Fibroblast of villous mesenchyme (primary cell): ENCODE results near the gene CCDC112. TPM values are rescaled to one million over a fixed set of nuclear protein-coding genes. Genes with fewer than 3 reads are reported as not detected.

ENCODE experiments used
- DNase-seq: peaks from one replicate; pipeline ENCODE4 v3.0.0-alpha.2; 2010; ENCODE audit warnings: low read depth
- H3K4me3 ChIP-seq: 2 replicates; pipeline ENCODE4 v1.5.1; 2011; ENCODE audit warnings: low read depth, mild to moderate bottlenecking, low read length
- CTCF ChIP-seq: IDR thresholded peaks from 2 replicates; pipeline ENCODE4 v1.5.1; 2012; ENCODE audit warnings: low read depth, mild to moderate bottlenecking, low read length; ENCODE audit not compliant: insufficient read depth
- total RNA-seq: library from RNA; depleted of rRNA; stranded (reverse); fragments of >200 nt; gene quantifications from 2 replicates; pipeline ENCODE4 v1.2.3, GENCODE V29; 2012

Gene CCDC112
- total RNA-seq, 1 donor: 5.2 TPM

- H3K4me3 ChIP-seq: no peak overlapping the region
- DNase-seq: no peak
- no peak for TF ChIP-seq CTCF
Observed at GRCh38 chr5:115317736-115318135, 21.3 kb upstream of the CCDC112 start.

DNA sequence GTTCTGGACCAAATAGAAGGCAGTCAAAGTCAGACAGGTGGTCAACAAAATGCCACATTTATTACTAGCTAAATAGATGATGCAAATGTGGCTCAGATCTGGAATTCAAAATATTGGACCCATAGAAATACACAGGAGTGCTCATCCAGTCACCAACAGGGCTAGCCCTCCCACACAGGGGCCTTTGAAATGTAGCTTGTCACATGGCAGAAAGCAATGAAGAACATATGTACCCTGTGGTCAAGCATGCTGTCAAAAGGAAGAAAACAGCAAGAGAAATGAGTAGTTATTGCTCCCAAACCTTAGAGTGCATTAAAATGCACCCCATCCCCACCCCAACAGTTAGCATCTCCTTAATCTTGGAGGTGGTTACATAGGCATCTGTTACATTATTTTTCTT lies 20.9 kb upstream of the CCDC112 start:
- TF ChIP-seq CTCF: no peak
- no peak for DNase-seq
- H3K4me3 ChIP-seq: no peak overlapping the region

DNA sequence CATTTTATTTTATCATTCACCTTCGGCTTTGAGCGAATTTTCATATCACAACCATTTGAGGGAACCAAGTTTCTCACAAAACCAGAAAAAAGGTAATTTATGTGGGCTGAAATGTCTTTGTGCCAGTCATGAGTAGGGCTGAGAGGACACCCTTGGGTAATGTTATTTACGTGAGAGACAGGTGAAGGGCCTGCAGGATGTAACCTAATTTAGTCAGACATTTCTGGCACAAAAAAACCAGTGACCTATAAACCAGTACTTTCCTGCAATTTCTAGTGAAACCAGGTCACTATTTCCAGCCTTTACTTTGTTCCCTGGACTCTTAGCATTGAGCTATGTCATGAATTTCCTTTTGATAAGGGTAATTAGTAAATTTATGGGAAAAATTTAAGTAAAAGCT lies 17.2 kb upstream of the CCDC112 start:
- H3K4me3 ChIP-seq: no peak overlapping the region
- no peak for DNase-seq
- no peak for TF ChIP-seq CTCF

GRCh38 chr5:115313052-115313451 lies 16.6 kb upstream of the CCDC112 start:
- no peak overlapping the region for H3K4me3 ChIP-seq
- no peak for DNase-seq
- no peak for TF ChIP-seq CTCF

DNA sequence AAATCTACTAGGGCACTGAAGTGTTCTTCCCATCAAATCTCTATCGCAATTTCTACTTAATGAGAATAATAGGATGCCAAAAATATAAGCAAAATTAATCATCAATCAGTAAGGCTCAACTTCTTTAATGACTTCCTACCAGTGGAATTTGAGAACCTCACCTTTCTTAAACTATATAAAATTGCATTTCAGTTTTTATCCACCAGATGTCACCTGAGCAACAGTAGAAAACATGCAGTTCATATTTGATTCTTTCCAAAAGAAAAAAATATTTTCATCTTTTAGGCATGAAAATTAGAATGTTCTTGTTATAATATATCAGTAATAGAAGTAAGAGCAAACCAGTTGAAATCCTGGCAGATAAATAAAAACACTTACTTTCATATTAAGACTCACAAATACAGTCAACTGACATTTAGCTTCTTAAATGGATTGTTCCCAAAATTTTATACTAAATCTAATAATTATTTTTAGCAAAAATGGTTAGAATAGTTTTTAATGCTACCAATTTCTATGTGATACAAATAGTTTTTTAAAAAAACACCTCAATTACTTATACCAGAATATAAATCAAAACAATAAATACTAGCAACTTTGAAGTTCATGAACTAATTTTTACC lies 13.4 kb upstream of the CCDC112 start:
- DNase-seq: peak; percentile 64
- H3K4me3 ChIP-seq: no peak overlapping the region
- TF ChIP-seq CTCF: peak; percentile 57

- no peak for DNase-seq
- no peak for TF ChIP-seq CTCF
Observed at GRCh38 chr5:115308815-115309214, 12.4 kb upstream of the CCDC112 start.

DNA sequence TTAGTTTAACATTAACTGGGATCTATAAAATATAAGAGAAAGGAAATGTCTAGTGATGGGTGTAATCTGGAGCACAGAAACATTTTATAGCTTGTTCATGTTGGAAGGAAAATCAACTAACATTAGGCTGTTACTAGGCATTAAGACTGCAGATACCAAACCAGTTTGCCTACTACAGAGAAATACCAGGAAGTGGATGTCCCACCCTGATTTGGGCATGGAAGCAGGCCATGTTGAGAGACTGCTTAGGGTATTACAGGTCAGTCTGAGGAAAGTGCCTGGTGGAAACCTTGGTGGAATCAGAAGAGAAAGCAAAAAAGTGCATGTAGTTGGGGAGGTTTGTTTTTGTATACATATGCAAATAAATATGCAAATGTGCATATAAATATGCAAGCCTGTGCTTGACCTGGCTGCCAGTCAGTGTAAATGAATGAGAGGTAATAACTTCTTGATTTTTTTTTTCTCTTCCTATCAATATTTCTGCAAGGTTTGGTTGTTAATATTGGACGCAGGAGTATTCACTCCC lies 9.6 kb upstream of the CCDC112 start:
- no peak for DNase-seq
- H3K4me3 ChIP-seq: no peak overlapping the region
- TF ChIP-seq CTCF: no peak

More at GRCh38 chr5:115308815-115309214, 12.4 kb upstream of the CCDC112 start:
- no peak overlapping the region for H3K4me3 ChIP-seq
